PC-3 (cell line): ENCODE data around the gene PTP4A1. TPM values are rescaled to one million over a fixed set of nuclear protein-coding genes. Genes with fewer than 3 reads are reported as not detected.
"Not testable (repeated sequence)": the region's sequence is repeated elsewhere in the genome, so short reads cannot be mapped to it uniquely, and the experiment has no call there.

Source experiments
- ATAC-seq: fragments of 200-7000 bp; cut with Tn5 transposase; 2 replicates; pipeline ENCODE4 v1.9.1; 2020; ENCODE audit warnings: mild to moderate bottlenecking, moderate library complexity
- Bru-seq: library from RNA; stranded (reverse); fragments of 400-500 nt; gene quantifications from one replicate; lab custom pipeline; 2021; lab: Mats Ljungman, UMichigan
- BruChase-seq, 2 experiments: library from RNA; stranded (reverse); fragments of 400-500 nt; gene quantifications; one replicate each; lab custom pipeline; 2021; lab: Mats Ljungman, UMichigan
- BruUV-seq: library from RNA; stranded (reverse); fragments of 400-500 nt; replicated peaks from 2 replicates; lab custom pipeline; 2021; lab: Mats Ljungman, UMichigan
- CTCF ChIA-PET: fragments of 300-600 bp; sonication (Branson Sonifier 250); formaldehyde crosslinking; loops from one replicate; lab custom pipeline; 2022; ENCODE audit warnings: antibody characterized with exemption; lab: Charles Lee
- POLR2A ChIA-PET: fragments of 300-600 bp; sonication (Branson Sonifier 250); formaldehyde crosslinking; loops from one replicate; lab custom pipeline; 2022; ENCODE audit warnings: antibody characterized with exemption; ENCODE audit not compliant: unreplicated experiment; lab: Charles Lee
- DNase-seq: peaks from one replicate; pipeline ENCODE4 v3.0.0-alpha.2; 2015
- H2AFZ ChIP-seq: fragments of 300-600 bp; sonication (generic); 2 replicates; pipeline ENCODE4 v1.6.0; 2016; ENCODE audit warnings: antibody characterized with exemption, low read length
- H3F3A ChIP-seq: fragments of 300-600 bp; sonication (generic); one replicate; pipeline ENCODE4 v1.6.0; 2017; ENCODE audit warnings: antibody characterized with exemption, low read length, control low read depth, mild to moderate bottlenecking; ENCODE audit not compliant: unreplicated experiment
- H3K27ac ChIP-seq: fragments of 300-600 bp; sonication (generic); 2 replicates; pipeline ENCODE4 v1.5.1; 2016; ENCODE audit warnings: mild to moderate bottlenecking, low read length
- H3K27me3 ChIP-seq: fragments of 300-600 bp; sonication (generic); 2 replicates; pipeline ENCODE4 v1.6.1; 2016; ENCODE audit warnings: low read length, mixed read lengths
- H3K36me3 ChIP-seq: fragments of 300-600 bp; sonication (generic); 2 replicates; pipeline ENCODE4 v1.6.1; 2016; ENCODE audit warnings: low read depth, mixed run types, low read length, mixed read lengths
- H3K4me1 ChIP-seq: fragments of 300-600 bp; sonication (generic); 2 replicates; pipeline ENCODE4 v1.5.1; 2016; ENCODE audit warnings: low read length; ENCODE audit not compliant: insufficient read depth
- H3K4me2 ChIP-seq: fragments of 300-600 bp; sonication (generic); 2 replicates; pipeline ENCODE4 v1.6.0; 2016; ENCODE audit warnings: low read length
- H3K4me3 ChIP-seq: fragments of 300-600 bp; sonication (generic); 2 replicates; pipeline ENCODE4 v1.5.1; 2016; ENCODE audit warnings: mild to moderate bottlenecking, low read length, mixed read lengths
- H3K79me2 ChIP-seq: fragments of 300-600 bp; sonication (generic); 2 replicates; pipeline ENCODE4 v1.6.1; 2017; ENCODE audit warnings: low read length, mixed read lengths
- H3K9ac ChIP-seq: fragments of 300-600 bp; sonication (generic); 2 replicates; pipeline ENCODE4 v1.6.0; 2016; ENCODE audit warnings: mild to moderate bottlenecking, low read length
- H3K9me2 ChIP-seq: fragments of 300-600 bp; sonication (generic); replicated peaks from 2 replicates; pipeline ENCODE4 v1.6.1; 2016; ENCODE audit warnings: mixed run types, low read length, mixed read lengths
- H3K9me3 ChIP-seq: fragments of 300-600 bp; sonication (generic); 2 replicates; pipeline ENCODE4 v1.6.1; 2016; ENCODE audit warnings: low read length, mixed read lengths
- H4K20me1 ChIP-seq: fragments of 300-600 bp; sonication (generic); 2 replicates; pipeline ENCODE4 v1.6.1; 2016; ENCODE audit warnings: low read length, mixed read lengths
- CTCF ChIP-seq: fragments of 300-600 bp; sonication (generic); conservative IDR thresholded peaks from 2 replicates; pipeline ENCODE4 v1.5.1; 2017; ENCODE audit warnings: antibody characterized with exemption, low read depth, mild to moderate bottlenecking, low read length
- EZH2 ChIP-seq: fragments of 300-600 bp; sonication (generic); IDR thresholded peaks from one replicate; pipeline ENCODE4 v1.6.1; 2017; ENCODE audit warnings: antibody characterized with exemption, mild to moderate bottlenecking, low read length; ENCODE audit not compliant: unreplicated experiment
- EZH2phosphoT487 ChIP-seq: fragments of 300-600 bp; sonication (generic); IDR thresholded peaks from 2 replicates; pipeline ENCODE4 v1.6.1; 2018; ENCODE audit warnings: mild to moderate bottlenecking, antibody characterized with exemption, low read length, borderline replicate concordance
- intact Hi-C: fragments of 100-400 bp; cut with micrococcal nuclease; formaldehyde crosslinking; loops from 2 replicates; pipeline ENCODE4 v1.9.0; 2023
- long read RNA-seq: library from polyadenylated mRNA; unstranded; transcript quantifications from one replicate; pipeline ENCODE4 v2.0.0, GENCODE V29; 2021; ENCODE audit not compliant: unreplicated experiment
- total RNA-seq: library from RNA; depleted of rRNA; stranded (reverse); fragments of >200 nt; gene quantifications from 2 replicates; pipeline ENCODE4 v1.2.3, GENCODE V29; 2014; rRNA removed

Gene PTP4A1
- total RNA-seq (29.9 and 45.7 TPM in 2 replicates), Bru-seq, nascent RNA (percentile 3 among the genes with signal in this experiment), BruChase-seq, experiment 1, labeled RNA remaining after a 6-hour chase (percentile 2 among the genes with signal in this experiment), BruChase-seq, experiment 2, labeled RNA remaining after a 2-hour chase (percentile 0 among the genes with signal in this experiment)
- long read RNA-seq, transcript PTP4A1-203 (5 exons, 2,203 nt) = major isoform, 8 of 12 reads
- long read RNA-seq, partial matches to known transcripts = 1 of 12 reads
- long read RNA-seq, other reads (novel, unspliced or antisense) = 3 of 12 reads

DNA sequence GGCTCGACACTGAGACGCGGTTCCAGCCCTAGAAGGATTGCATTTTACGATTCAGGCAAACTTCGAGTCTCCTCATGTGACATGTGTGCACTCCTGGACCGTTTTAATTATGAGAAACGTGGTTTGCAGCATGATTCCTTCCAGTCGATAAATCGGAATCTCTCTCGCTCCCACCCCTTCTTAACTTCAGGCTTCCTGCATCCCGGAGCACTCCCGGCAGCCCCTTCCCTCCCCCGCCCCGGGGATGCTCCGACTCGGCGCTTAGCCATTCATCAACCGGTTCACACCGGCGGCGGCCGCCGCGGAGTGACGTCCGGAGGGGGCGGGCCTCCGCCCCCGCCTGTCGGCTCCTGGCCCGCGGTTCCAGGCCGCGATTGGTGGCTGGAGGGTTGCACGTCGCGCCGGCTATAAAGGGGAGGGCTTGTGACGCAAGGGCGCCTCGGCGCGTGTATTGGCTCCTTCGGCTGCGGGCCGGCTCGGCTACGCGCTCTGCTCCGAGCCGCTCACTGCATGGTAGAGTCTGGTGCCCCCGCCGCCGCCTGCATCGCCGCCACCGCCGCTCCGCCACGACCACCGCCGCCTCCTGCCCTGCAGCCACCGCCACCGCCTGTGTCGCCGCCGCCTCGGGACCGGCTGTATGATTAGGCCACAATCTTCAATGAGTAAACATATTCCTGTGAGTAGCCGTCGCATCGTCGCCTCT lies at the start of gene PTP4A1, which contains the start of gene LOC128125822:
PTP4A1 (plus strand) TSS at position 437 of the 703 bp plus-strand sequence. CDS start 4,401 bp downstream, outside the sequence.
LOC128125822 (plus strand) TSS at position 437 of the 703 bp plus-strand sequence.
- ChIA-PET POLR2A (no interaction called here), CTCF (no interaction called here)
- Histone ChIP-seq H3K79me2 (peaks cover 48% of the 10 kb centered on the region), H3K36me3 (peaks cover 23% of the 10 kb centered on the region), H3K4me1 (peaks cover 18% of the 10 kb centered on the region), H3K9ac (peak within 1 kb of the TSS; percentile 99), H3K9me2 (no peaks in the 10 kb centered on the region), H3K4me3 (peak within 1 kb of the TSS; percentile 84), H3K9me3 (no peaks in the 10 kb centered on the region), H3K4me2 (peak within 1 kb of the TSS; percentile 93), H3K27me3 (no peaks in the 10 kb centered on the region), H3K27ac (peak within 1 kb of the TSS; percentile 99), H2AFZ (peak within 1 kb of the TSS; percentile 56), H4K20me1 (peaks cover 36% of the 10 kb centered on the region), H3F3A (no peaks in the 10 kb centered on the region)
- no TSS peak for BruUV-seq
- peak; percentile 86 for ATAC-seq
- TF ChIP-seq CTCF (no peak), EZH2 (no peak), EZH2phosphoT487 (no peak)
- intact Hi-C loops = loop anchor here (2.0 to 5.0 kb wide), 3 partner anchors 45 to 231 kb away; partner anchors contain the start of gene PHF3
- peak; percentile 93 for DNase-seq

DNA sequence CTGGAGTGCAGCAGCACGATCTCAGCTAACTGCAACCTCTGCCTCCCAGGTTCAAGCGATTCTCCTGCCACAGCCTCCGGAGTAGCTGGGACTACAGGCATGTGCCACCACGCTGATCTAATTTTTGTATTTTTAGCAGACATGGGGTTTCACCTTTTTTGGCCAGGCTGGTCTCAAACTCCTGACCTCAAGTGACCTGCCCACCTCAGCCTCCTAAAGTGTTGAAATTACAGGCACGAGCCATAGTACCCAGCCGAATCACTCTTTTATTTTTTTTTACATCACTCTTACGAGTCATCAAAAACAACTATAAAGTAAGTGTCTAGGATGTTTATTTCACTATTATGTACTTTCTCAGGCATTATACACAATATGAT lies 49.4 kb upstream of the PTP4A1 start:
- peak overlapping the region; percentile 68 for H3K27ac ChIP-seq
- CTCF ChIA-PET, H2AFZ ChIP-seq, H3K4me3 ChIP-seq, POLR2A ChIA-PET, intact Hi-C loops, H3K79me2 ChIP-seq, H3K9me3 ChIP-seq, DNase-seq, H4K20me1 ChIP-seq, H3F3A ChIP-seq, H3K27me3 ChIP-seq, H3K9ac ChIP-seq, BruUV-seq, H3K9me2 ChIP-seq, H3K36me3 ChIP-seq, ATAC-seq: not testable (repeated sequence)
- H3K4me1 ChIP-seq = peaks cover 14% of the 10 kb centered on the region
- H3K4me2 ChIP-seq = peak overlapping the region; percentile 38; the same call in 1 of the 2 replicates

DNA sequence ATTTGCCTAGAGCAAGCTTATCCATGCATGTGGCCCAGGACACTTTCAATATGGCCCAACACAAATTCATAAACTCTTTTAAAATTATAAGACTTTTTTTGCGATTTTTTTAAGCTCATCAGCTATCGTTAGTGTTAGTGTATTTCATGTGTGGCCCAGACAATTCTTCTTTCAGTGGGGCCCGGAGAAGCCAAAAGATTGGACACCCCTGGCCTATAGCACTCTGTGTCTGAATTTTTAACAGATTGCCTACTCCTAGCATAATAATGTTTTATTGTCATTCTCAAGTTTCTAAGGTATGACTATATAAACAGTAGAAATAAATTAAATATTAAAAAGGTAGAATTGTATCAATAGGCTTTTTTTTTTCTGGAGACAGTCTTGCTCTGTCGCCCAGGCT lies 48.6 kb upstream of the PTP4A1 start:
- no peaks in the 10 kb centered on the region for H3K79me2 ChIP-seq
- H3K9ac ChIP-seq = no peak overlapping the region
- H3F3A ChIP-seq = no peaks in the 10 kb centered on the region
- ATAC-seq = no peak
- no peak overlapping the region for H3K4me3 ChIP-seq
- BruUV-seq = no TSS peak
- H3K4me2 ChIP-seq = no peak overlapping the region
- H3K9me2 ChIP-seq = no peaks in the 10 kb centered on the region
- H3K4me1 ChIP-seq = peaks cover 21% of the 10 kb centered on the region
- H2AFZ ChIP-seq = no peak overlapping the region
- H4K20me1 ChIP-seq = no peaks in the 10 kb centered on the region
- CTCF ChIA-PET = no interaction called here
- no peaks in the 10 kb centered on the region for H3K27me3 ChIP-seq
- H3K27ac ChIP-seq = no peak overlapping the region
- DNase-seq = no peak
- no peaks in the 10 kb centered on the region for H3K36me3 ChIP-seq
- intact Hi-C loops = no loop called here
- no peaks in the 10 kb centered on the region for H3K9me3 ChIP-seq
- POLR2A ChIA-PET = no interaction called here
- TF ChIP-seq EZH2phosphoT487 (no peak), CTCF (no peak), EZH2 (no peak)
